HCT116 (cell line): ENCODE measurements around the gene KIF26A. TPM values are rescaled to one million over a fixed set of nuclear protein-coding genes. Genes with fewer than 3 reads are reported as not detected.

Source experiments
- ATAC-seq: fragments of 200-7000 bp; cut with Tn5 transposase; 2 replicates; pipeline ENCODE4 v1.9.1; 2020; ENCODE audit warnings: mild to moderate bottlenecking, moderate library complexity
- BruUV-seq: library from RNA; stranded (reverse); fragments of 400-500 nt; replicated peaks from 2 replicates; lab custom pipeline; 2021; lab: Mats Ljungman, UMichigan
- CTCF ChIA-PET: fragments of 300-600 bp; sonication (Branson Sonifier 250); formaldehyde crosslinking; loops from one replicate; lab custom pipeline; 2021; ENCODE audit warnings: antibody characterized with exemption; lab: Charles Lee
- POLR2A ChIA-PET: fragments of 300-600, 350-600 bp; sonication (Branson Sonifier 250); formaldehyde crosslinking; loops from one replicate; lab custom pipeline; 2021; ENCODE audit warnings: antibody characterized with exemption; lab: Charles Lee
- RAD21 ChIA-PET, 2 experiments: fragments of 300-600 bp; sonication (Branson Sonifier 250); formaldehyde crosslinking; loops; one replicate each; lab custom pipeline; 2023; ENCODE audit warnings: low total read pairs in 2 of 2; ENCODE audit not compliant: uncharacterized antibody in 2 of 2, unreplicated experiment in 2 of 2, low non-redundant PET in 1 of 2; lab: Charles Lee
- DNase-seq: peaks from one replicate; pipeline ENCODE4 v3.0.0-alpha.2; 2010; ENCODE audit warnings: low read depth, low spot score
- H2AFZ ChIP-seq: fragments of 200-600 bp; shearing (Covaris generic), sonication (generic); 2 replicates; pipeline ENCODE4 v1.6.1; 2017; ENCODE audit warnings: low read depth, mixed run types, mixed read lengths, antibody characterized with exemption, low read length; ENCODE audit not compliant: poor library complexity, severe bottlenecking
- H3K27ac ChIP-seq: 2 replicates; pipeline ENCODE4 v1.5.1; 2012; ENCODE audit warnings: low read depth, low read length
- H3K27me3 ChIP-seq: fragments of 200-600 bp; sonication (generic); 2 replicates; pipeline ENCODE4 v1.6.1; 2016; ENCODE audit warnings: mixed run types, low read length, mixed read lengths; ENCODE audit not compliant: insufficient read depth
- H3K36me3 ChIP-seq, 2 experiments: fragments of 200-500 bp in 1 of 2; fragments of 200-600 bp in 1 of 2; sonication (Bioruptor generic) in 1 of 2; sonication (generic) in 1 of 2; 2 replicates each; pipeline versions ENCODE4 v1.5.1 to v1.6.1; 2014 to 2016; ENCODE audit warnings: low read length in 2 of 2, inconsistent platforms in 1 of 2, mixed read lengths in 1 of 2, mixed run types in 1 of 2; ENCODE audit not compliant: insufficient read depth in 2 of 2, control insufficient read depth in 1 of 2
- H3K4me1 ChIP-seq, 2 experiments: fragments of 200-600 bp in 1 of 2; sonication (generic) in 1 of 2; 2 replicates each; pipeline versions ENCODE4 v1.5.1 to v1.6.1; 2012 to 2017; ENCODE audit warnings: low read length in 2 of 2, inconsistent platforms in 1 of 2, mild to moderate bottlenecking in 1 of 2, mixed read lengths in 1 of 2, mixed run types in 1 of 2, moderate library complexity in 1 of 2; ENCODE audit not compliant: insufficient read depth in 2 of 2, control insufficient read depth in 1 of 2
- H3K4me2 ChIP-seq: fragments of 200-600 bp; sonication (generic); 2 replicates; pipeline ENCODE4 v1.6.1; 2017; ENCODE audit warnings: mixed run types, low read length, mixed read lengths
- H3K4me3 ChIP-seq, 2 experiments: fragments of 200-600 bp in 1 of 2; sonication (generic) in 1 of 2; replicated peaks in 1 of 2; 2 replicates each; pipeline ENCODE4 v1.5.1; 2011 to 2016; ENCODE audit warnings: low read length in 2 of 2, control low read depth in 1 of 2, low read depth in 1 of 2, mild to moderate bottlenecking in 1 of 2, mixed read lengths in 1 of 2, mixed run types in 1 of 2
- H3K79me2 ChIP-seq: fragments of 200-600 bp; sonication (generic); 2 replicates; pipeline ENCODE4 v1.6.1; 2017; ENCODE audit warnings: mild to moderate bottlenecking, mixed run types, low read length, moderate library complexity, mixed read lengths; ENCODE audit not compliant: insufficient read depth
- H3K9ac ChIP-seq: fragments of 200-600 bp; sonication (generic); 2 replicates; pipeline ENCODE4 v1.6.1; 2016; ENCODE audit warnings: low read length, mixed read lengths
- H3K9me2 ChIP-seq: fragments of 200-600 bp; sonication (generic), shearing (Covaris generic); 2 replicates; pipeline ENCODE4 v1.6.1; 2017; ENCODE audit warnings: mixed run types, mild to moderate bottlenecking, moderate library complexity; ENCODE audit not compliant: insufficient read depth
- H3K9me3 ChIP-seq, 2 experiments: fragments of 200-500 bp in 1 of 2; fragments of 200-600 bp in 1 of 2; sonication (Bioruptor generic) in 1 of 2; sonication (generic) in 1 of 2; 2 replicates each; pipeline ENCODE4 v1.6.1; 2014 to 2017; ENCODE audit warnings: low read length in 2 of 2, mixed read lengths in 2 of 2, inconsistent platforms in 1 of 2, low read depth in 1 of 2, mild to moderate bottlenecking in 1 of 2, mixed run types in 1 of 2, moderate library complexity in 1 of 2; ENCODE audit not compliant: control insufficient read depth in 1 of 2, insufficient read depth in 1 of 2
- H4K20me1 ChIP-seq: fragments of 200-600 bp; sonication (generic), shearing (Covaris generic); 2 replicates; pipeline ENCODE4 v1.6.1; 2017; ENCODE audit warnings: mixed run types, mild to moderate bottlenecking, moderate library complexity; ENCODE audit not compliant: insufficient read depth
- EGR1 ChIP-seq: IDR thresholded peaks from 2 replicates; pipeline ENCODE4 v1.6.1; 2012; ENCODE audit warnings: low read depth
- EZH2 ChIP-seq: fragments of 200-600 bp; sonication (generic); IDR thresholded peaks from 2 replicates; pipeline ENCODE4 v1.6.1; 2017; ENCODE audit warnings: antibody characterized with exemption, mixed run types
- FOSL1 ChIP-seq: IDR thresholded peaks from 2 replicates; pipeline ENCODE4 v1.6.1; 2012; ENCODE audit warnings: low read depth
- JUND ChIP-seq: IDR thresholded peaks from 2 replicates; pipeline ENCODE4 v1.6.1; 2012
- POLR2A ChIP-seq: IDR thresholded peaks from 2 replicates; pipeline ENCODE4 v1.7.0; 2011; ENCODE audit warnings: borderline replicate concordance; ENCODE audit not compliant: insufficient read depth, insufficient read length; ENCODE audit errors: extremely low read depth
- POLR2AphosphoS5 ChIP-seq: IDR thresholded peaks from 2 replicates; pipeline ENCODE4 v1.6.1; 2011; ENCODE audit warnings: mild to moderate bottlenecking, low read depth, low read length, moderate library complexity
- RAD21 ChIP-seq: IDR thresholded peaks from 2 replicates; pipeline ENCODE4 v1.6.1; 2012; ENCODE audit warnings: low read depth, mild to moderate bottlenecking
- SIN3A ChIP-seq: IDR thresholded peaks from 2 replicates; pipeline ENCODE4 v1.6.1; 2012; ENCODE audit warnings: low read depth
- SP1 ChIP-seq: IDR thresholded peaks from 2 replicates; pipeline ENCODE4 v1.6.1; 2012; ENCODE audit warnings: low read depth
- SRF ChIP-seq: IDR thresholded peaks from 2 replicates; pipeline ENCODE4 v1.6.1; 2012; ENCODE audit warnings: low read depth
- TCF7L2 ChIP-seq: IDR thresholded peaks from 2 replicates; pipeline ENCODE4 v1.7.0; 2011; ENCODE audit warnings: borderline replicate concordance, inconsistent platforms; ENCODE audit not compliant: insufficient read depth, insufficient read length; ENCODE audit errors: extremely low read depth
- YY1 ChIP-seq: IDR thresholded peaks from 2 replicates; pipeline ENCODE4 v1.6.1; 2011; ENCODE audit warnings: low read length, low read depth, moderate library complexity, mild to moderate bottlenecking; ENCODE audit not compliant: insufficient replicate concordance; ENCODE audit errors: extremely low read depth
- intact Hi-C: fragments of 100-400 bp; cut with micrococcal nuclease; formaldehyde crosslinking; loops from 2 replicates; pipeline ENCODE4 v1.10.0; 2022
- total RNA-seq: library from RNA; stranded (reverse); gene quantifications from one replicate; pipeline ENCODE4 v1.2.1, GENCODE V29; 2021; ENCODE audit not compliant: unreplicated experiment
- TF ChIP-seq, protein P1 (sequence below): IDR thresholded peaks from 2 replicates; pipeline ENCODE4 v1.6.1; 2012
- TF ChIP-seq, protein P2 (sequence below), 3 experiments: fragments of 200-600 bp in 1 of 3; sonication (generic) in 1 of 3; IDR thresholded peaks in 2 of 3; conservative IDR thresholded peaks in 1 of 3; 2 replicates each; pipeline ENCODE4 v1.5.1; 2012 to 2017; ENCODE audit warnings: low read depth in 2 of 3, low read length in 2 of 3, antibody characterized with exemption in 1 of 3, borderline replicate concordance in 1 of 3, control low read depth in 1 of 3, mild to moderate bottlenecking in 1 of 3, mixed read lengths in 1 of 3, mixed run types in 1 of 3, moderate library complexity in 1 of 3; ENCODE audit not compliant: insufficient read depth in 1 of 3

The KIF26A gene
- total RNA-seq, 1 experiment from 2014 or later, result 10.2 TPM

DNA sequence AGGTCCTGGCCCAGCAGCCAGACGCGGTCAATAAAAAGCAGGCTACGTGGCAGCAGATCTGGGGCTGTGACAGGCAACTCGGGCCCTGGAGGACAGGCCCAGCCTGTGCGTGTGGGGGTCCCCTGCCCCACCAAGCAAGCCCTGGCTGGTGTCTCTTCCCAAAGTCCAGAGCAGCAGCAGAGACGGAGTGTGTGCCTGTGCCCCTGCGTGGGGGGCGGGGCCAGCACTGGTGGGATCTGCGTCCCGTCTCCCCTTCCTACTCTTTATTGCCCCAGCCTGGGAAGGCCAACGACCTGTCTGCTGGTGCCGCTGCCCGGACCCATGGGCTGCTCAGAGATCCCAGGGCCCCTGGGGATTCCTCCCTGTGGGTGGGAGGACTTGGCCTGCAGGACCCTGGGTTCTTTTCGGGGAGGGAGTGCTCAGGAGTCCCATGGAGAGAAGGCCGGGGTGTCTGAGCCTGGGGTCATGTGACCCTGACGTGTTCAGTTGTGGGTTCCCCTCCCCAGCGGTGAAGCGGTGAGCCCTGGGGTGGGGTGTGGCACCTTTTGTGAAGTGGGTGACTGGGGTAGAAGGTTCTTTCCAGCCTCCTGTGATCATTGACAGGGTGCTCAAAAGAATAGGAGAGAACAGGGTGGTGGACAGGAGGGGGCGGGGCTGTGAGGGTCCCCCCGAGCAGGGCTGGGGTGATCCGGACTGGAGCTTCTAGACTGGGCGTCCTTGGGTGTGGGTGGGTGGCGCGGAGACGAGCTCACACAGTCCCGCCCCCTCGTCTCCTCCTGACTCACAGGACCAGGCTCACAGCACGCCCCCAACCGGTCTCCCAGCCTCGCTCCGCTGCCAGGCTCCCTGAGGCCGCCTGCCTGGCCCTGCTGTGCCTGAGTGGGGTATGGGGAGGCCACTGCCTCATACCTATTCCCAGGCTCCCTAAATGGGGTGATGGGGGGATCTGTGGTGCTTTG, 30.5 kb upstream of the KIF26A start:
- H3K27me3 ChIP-seq, result no peaks in the 10 kb centered on the region
- H3K36me3 ChIP-seq, result no peaks in the 10 kb centered on the region
- no peaks in the 10 kb centered on the region for H4K20me1 ChIP-seq
- BruUV-seq, result no TSS peak
- RAD21 ChIA-PET, result interaction anchor here in 1 of 2 experiments (0.6 kb wide), 1 partner anchor 13 kb away, joined by 6 read pairs; no protein-coding TSS in a partner anchor
- DNase-seq, result no peak
- H3K79me2 ChIP-seq, result no peaks in the 10 kb centered on the region
- no peak overlapping the region for H2AFZ ChIP-seq
- H3K4me2 ChIP-seq, result peak overlapping the region; percentile 64
- POLR2A ChIA-PET, result no interaction called here
- peak overlapping the region in 1 of 2 experiments; percentile 8; a peak in 1 of 4 replicates for H3K4me3 ChIP-seq
- intact Hi-C loops, result no loop called here
- CTCF ChIA-PET, result interaction anchor here (1.1 to 1.5 kb wide), 2 partner anchors 14 to 30 kb away, joined by 3 to 4 read pairs; no protein-coding TSS in a partner anchor
- no peaks in the 10 kb centered on the region for H3K9me2 ChIP-seq
- H3K9ac ChIP-seq, result no peak overlapping the region
- H3K4me1 ChIP-seq, result peaks cover 13 to 33% of the 10 kb centered on the region in 2 experiments; a peak in 3 of 4 replicates
- no peak overlapping the region; the same call in 1 of the 2 replicates for H3K27ac ChIP-seq
- ATAC-seq, result peak; percentile 84
- no peaks in the 10 kb centered on the region for H3K9me3 ChIP-seq
- peak; percentile 16; the same call in 1 of the 2 replicates for TF ChIP-seq POLR2AphosphoS5
- TF ChIP-seq JUND, result no peak

DNA sequence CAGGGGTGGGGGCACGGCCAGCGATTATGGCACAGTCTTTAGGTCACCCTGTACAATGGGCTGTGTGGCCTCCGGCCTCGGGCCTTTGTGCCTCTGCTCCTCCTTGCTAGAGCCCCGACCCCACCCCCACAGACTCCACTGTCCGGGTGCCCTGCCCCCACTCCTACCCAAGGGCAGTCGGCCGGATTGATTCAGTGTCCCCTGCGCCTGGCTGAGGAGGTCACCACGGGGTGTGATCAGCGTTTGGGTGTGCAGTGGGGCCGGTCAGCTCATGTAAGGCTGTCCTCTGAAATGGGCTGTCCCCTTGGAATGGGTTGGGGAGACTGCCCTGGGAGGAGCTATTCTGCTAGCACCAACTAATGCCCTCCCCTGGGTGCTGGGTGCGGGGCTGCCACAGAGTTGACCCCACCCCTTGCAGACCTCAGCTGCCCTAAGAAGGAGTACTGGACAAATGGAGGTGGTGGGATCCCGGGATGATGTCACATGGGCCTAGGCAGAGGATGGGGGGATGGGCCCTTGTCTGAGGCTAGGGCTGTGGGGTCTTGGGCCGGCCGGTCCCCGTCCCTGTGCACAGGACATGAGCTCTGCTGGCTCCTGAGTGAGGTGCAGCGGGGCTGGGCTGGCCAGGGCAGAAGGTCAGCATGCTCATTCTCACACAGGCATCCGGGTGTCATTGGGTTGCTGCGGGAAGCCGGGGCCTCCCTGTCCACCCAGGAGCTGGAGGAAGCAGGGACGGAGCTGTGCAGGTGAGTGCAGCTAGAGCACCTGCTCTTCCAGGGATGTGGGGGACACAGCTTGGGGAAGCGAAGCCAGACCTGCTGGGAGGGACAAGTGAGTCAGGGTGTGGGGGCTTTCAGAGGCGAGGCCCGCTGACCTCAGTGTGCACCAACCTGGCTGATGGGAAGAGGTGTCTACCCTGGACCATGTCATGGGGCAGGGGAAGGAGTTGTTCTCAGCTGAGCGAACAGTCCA, 29.5 kb upstream of the KIF26A start:
- Histone ChIP-seq H2AFZ (no peak overlapping the region), H3K4me3 (peak overlapping the region in 1 of 2 experiments; percentile 8; a peak in 1 of 4 replicates), H3K9me3 (no peaks in the 10 kb centered on the region), H3K27ac (no peak overlapping the region; the same call in 1 of the 2 replicates), H3K79me2 (no peaks in the 10 kb centered on the region), H3K36me3 (no peaks in the 10 kb centered on the region), H3K27me3 (no peaks in the 10 kb centered on the region), H3K9me2 (no peaks in the 10 kb centered on the region), H3K4me2 (peak overlapping the region; percentile 64), H4K20me1 (no peaks in the 10 kb centered on the region), H3K4me1 (peaks cover 13 to 34% of the 10 kb centered on the region in 2 experiments; a peak in 3 of 4 replicates), H3K9ac (no peak overlapping the region)
- BruUV-seq, result no TSS peak
- intact Hi-C loops, result no loop called here
- ChIA-PET CTCF (interaction anchor here (1.1 to 1.5 kb wide), 2 partner anchors 15 to 29 kb away, joined by 3 to 4 read pairs; no protein-coding TSS in a partner anchor), RAD21 (no interaction called here), POLR2A (no interaction called here)
- peak; percentile 34 for ATAC-seq
- no peak for DNase-seq
- TF ChIP-seq, protein P1, sequence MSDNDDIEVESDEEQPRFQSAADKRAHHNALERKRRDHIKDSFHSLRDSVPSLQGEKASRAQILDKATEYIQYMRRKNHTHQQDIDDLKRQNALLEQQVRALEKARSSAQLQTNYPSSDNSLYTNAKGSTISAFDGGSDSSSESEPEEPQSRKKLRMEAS, result no peak
- TF ChIP-seq YY1 (no peak), POLR2A (no peak), POLR2AphosphoS5 (no peak; the same call in 1 of the 2 replicates), SIN3A (no peak), FOSL1 (no peak), RAD21 (no peak), EGR1 (no peak), TCF7L2 (no peak), SP1 (no peak), SRF (no peak), EZH2 (no peak), JUND (no peak)
- TF ChIP-seq, protein P2, sequence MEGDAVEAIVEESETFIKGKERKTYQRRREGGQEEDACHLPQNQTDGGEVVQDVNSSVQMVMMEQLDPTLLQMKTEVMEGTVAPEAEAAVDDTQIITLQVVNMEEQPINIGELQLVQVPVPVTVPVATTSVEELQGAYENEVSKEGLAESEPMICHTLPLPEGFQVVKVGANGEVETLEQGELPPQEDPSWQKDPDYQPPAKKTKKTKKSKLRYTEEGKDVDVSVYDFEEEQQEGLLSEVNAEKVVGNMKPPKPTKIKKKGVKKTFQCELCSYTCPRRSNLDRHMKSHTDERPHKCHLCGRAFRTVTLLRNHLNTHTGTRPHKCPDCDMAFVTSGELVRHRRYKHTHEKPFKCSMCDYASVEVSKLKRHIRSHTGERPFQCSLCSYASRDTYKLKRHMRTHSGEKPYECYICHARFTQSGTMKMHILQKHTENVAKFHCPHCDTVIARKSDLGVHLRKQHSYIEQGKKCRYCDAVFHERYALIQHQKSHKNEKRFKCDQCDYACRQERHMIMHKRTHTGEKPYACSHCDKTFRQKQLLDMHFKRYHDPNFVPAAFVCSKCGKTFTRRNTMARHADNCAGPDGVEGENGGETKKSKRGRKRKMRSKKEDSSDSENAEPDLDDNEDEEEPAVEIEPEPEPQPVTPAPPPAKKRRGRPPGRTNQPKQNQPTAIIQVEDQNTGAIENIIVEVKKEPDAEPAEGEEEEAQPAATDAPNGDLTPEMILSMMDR (IDR thresholded peaks at IDR 0.05 in 2 of 3, conservative IDR thresholded peaks at IDR 0.05 in 1 of 3; ENCODE audit: borderline replicate concordance in 1 of 3, insufficient read depth in 1 of 3, low read depth in 2 of 3, low read length in 2 of 3), result no peak
